IMR-90 (cell line): ENCODE results near the gene PRKCH. TPM values are rescaled to one million over a fixed set of nuclear protein-coding genes. Genes with fewer than 3 reads are reported as not detected.
A peak's percentile ranks its signal among the peaks of the same experiment; 100 is the strongest.

Source experiments
- ATAC-seq: fragments of 200-7000 bp; cut with Tn5 transposase; 2 replicates; pipeline ENCODE4 v1.9.1; 2020; ENCODE audit warnings: low read depth, mild to moderate bottlenecking, moderate library complexity
- BruUV-seq: library from RNA; stranded (reverse); fragments of 400-500 nt; replicated peaks from 2 replicates; lab custom pipeline; 2021; lab: Mats Ljungman, UMichigan
- CTCF ChIA-PET: fragments of 300-600 bp; formaldehyde crosslinking; extraction: SDS; loops from one replicate; lab custom pipeline; 2021; ENCODE audit warnings: antibody characterized with exemption; lab: Yijun Ruan, JAX
- POLR2A ChIA-PET: fragments of 300-600 bp; sonication (Branson Sonifier 250); formaldehyde crosslinking; loops from one replicate; lab custom pipeline; 2022; ENCODE audit warnings: antibody characterized with exemption; ENCODE audit not compliant: unreplicated experiment; lab: Charles Lee
- DNase-seq: peaks from one replicate; pipeline ENCODE4 v3.0.0; 2013
- H2AFZ ChIP-seq: replicated peaks from 2 replicates; pipeline ENCODE3; 2013; ENCODE audit warnings: low read length, mild to moderate bottlenecking; ENCODE audit not compliant: poor library complexity
- H2AK5ac ChIP-seq: 2 replicates; pipeline ENCODE4 v1.6.1; 2013; ENCODE audit warnings: low read depth, low read length, inconsistent platforms
- H2AK9ac ChIP-seq: replicated peaks from 2 replicates; pipeline ENCODE3; 2013; ENCODE audit warnings: mild to moderate bottlenecking, low read depth, low read length, moderate library complexity; ENCODE audit not compliant: poor library complexity
- H2BK120ac ChIP-seq: 2 replicates; pipeline ENCODE4 v1.6.1; 2013; ENCODE audit warnings: low read depth, low read length, inconsistent platforms
- H2BK15ac ChIP-seq: 3 replicates; pipeline ENCODE4 v1.6.1; 2013; ENCODE audit warnings: low read depth, low read length, inconsistent platforms
- H2BK20ac ChIP-seq: 2 replicates; pipeline ENCODE4 v1.6.1; 2013; ENCODE audit warnings: low read depth, mild to moderate bottlenecking, inconsistent platforms, low read length, moderate library complexity
- H2BK5ac ChIP-seq: 2 replicates; pipeline ENCODE4 v1.6.1; 2013; ENCODE audit warnings: mild to moderate bottlenecking, low read depth, low read length, inconsistent platforms; ENCODE audit not compliant: poor library complexity, severe bottlenecking
- H3K14ac ChIP-seq: replicated peaks from 2 replicates; pipeline ENCODE4 v1.6.1; 2013; ENCODE audit warnings: low read depth, low read length, inconsistent platforms
- H3K18ac ChIP-seq: 2 replicates; pipeline ENCODE4 v1.6.1; 2013; ENCODE audit warnings: low read depth, low read length, control low read depth
- H3K23ac ChIP-seq: 2 replicates; pipeline ENCODE4 v1.6.1; 2013; ENCODE audit warnings: low read depth, low read length, inconsistent platforms
- H3K27ac ChIP-seq: 2 replicates; pipeline ENCODE4 v1.5.1; 2013; ENCODE audit warnings: mild to moderate bottlenecking, control low read depth, low read length; ENCODE audit not compliant: insufficient read depth
- H3K27me3 ChIP-seq: 2 replicates; pipeline ENCODE4 v1.6.1; 2013; ENCODE audit warnings: low read length; ENCODE audit not compliant: control insufficient read depth, insufficient read depth
- H3K36me3 ChIP-seq: 2 replicates; pipeline ENCODE4 v1.6.1; 2013; ENCODE audit warnings: low read length, mixed read lengths; ENCODE audit not compliant: control insufficient read depth, insufficient read depth
- H3K4ac ChIP-seq: 2 replicates; pipeline ENCODE4 v1.6.1; 2013; ENCODE audit warnings: low read depth, low read length, inconsistent platforms
- H3K4me1 ChIP-seq: 2 replicates; pipeline ENCODE4 v1.6.1; 2013; ENCODE audit warnings: low read length, mixed read lengths; ENCODE audit not compliant: control insufficient read depth, insufficient read depth
- H3K4me2 ChIP-seq: 2 replicates; pipeline ENCODE4 v1.6.1; 2013; ENCODE audit warnings: low read depth, mild to moderate bottlenecking, control low read depth, low read length, moderate library complexity
- H3K4me3 ChIP-seq: 2 replicates; pipeline ENCODE4 v1.5.1; 2013; ENCODE audit warnings: low read depth, mild to moderate bottlenecking, control low read depth, low read length, moderate library complexity; ENCODE audit not compliant: insufficient read depth
- H3K56ac ChIP-seq: 2 replicates; pipeline ENCODE4 v1.6.1; 2013; ENCODE audit warnings: low read length, inconsistent platforms; ENCODE audit not compliant: insufficient read depth; ENCODE audit errors: extremely low read depth
- H3K79me1 ChIP-seq, 2 experiments: 2 replicates each; pipeline ENCODE4 v1.6.1; 2013; ENCODE audit warnings: low read length in 2 of 2, inconsistent platforms in 1 of 2, low read depth in 1 of 2
- H3K9ac ChIP-seq: 2 replicates; pipeline ENCODE4 v1.6.1; 2013; ENCODE audit warnings: low read depth, low read length, control low read depth
- H3K9me1 ChIP-seq: 2 replicates; pipeline ENCODE4 v1.6.1; 2013; ENCODE audit warnings: low read length, inconsistent platforms; ENCODE audit not compliant: insufficient read depth
- H3K9me3 ChIP-seq: 2 replicates; pipeline ENCODE4 v1.6.1; 2013; ENCODE audit warnings: low read length; ENCODE audit not compliant: control insufficient read depth, insufficient read depth
- H4K20me1 ChIP-seq: 2 replicates; pipeline ENCODE4 v1.6.1; 2013; ENCODE audit warnings: low read length, inconsistent platforms; ENCODE audit not compliant: insufficient read depth
- H4K5ac ChIP-seq: 2 replicates; pipeline ENCODE4 v1.6.1; 2013; ENCODE audit warnings: mild to moderate bottlenecking, low read depth, low read length, control low read depth
- H4K8ac ChIP-seq, 2 experiments: 2 replicates each; pipeline ENCODE4 v1.6.1; 2013; ENCODE audit warnings: low read depth in 2 of 2, low read length in 2 of 2, control low read depth in 1 of 2, inconsistent platforms in 1 of 2
- H4K91ac ChIP-seq: 2 replicates; pipeline ENCODE4 v1.6.1; 2013; ENCODE audit warnings: low read depth, low read length, inconsistent platforms; ENCODE audit not compliant: insufficient read depth
- CEBPB ChIP-seq: IDR thresholded peaks from 2 replicates; pipeline ENCODE4 v1.6.1; 2012; ENCODE audit warnings: low read depth, low read length, improper control_type of control experiment
- FOS ChIP-seq: fragments of 150-350 bp; IDR thresholded peaks from 2 replicates; pipeline ENCODE4 v1.6.1; 2016; ENCODE audit warnings: low read depth, low read length
- MAZ ChIP-seq: IDR thresholded peaks from 2 replicates; pipeline ENCODE4 v1.6.1; 2012; ENCODE audit warnings: low read depth, mild to moderate bottlenecking, low read length, improper control_type of control experiment, moderate library complexity, borderline replicate concordance
- MXI1 ChIP-seq: IDR thresholded peaks from 2 replicates; pipeline ENCODE4 v1.6.1; 2012; ENCODE audit warnings: low read depth, mild to moderate bottlenecking, low read length, moderate library complexity, borderline replicate concordance
- NFE2L2 ChIP-seq: fragments of 150-350 bp; IDR thresholded peaks from 2 replicates; pipeline ENCODE4 v1.6.1; 2016; ENCODE audit warnings: low read depth, mild to moderate bottlenecking, low read length
- RCOR1 ChIP-seq: IDR thresholded peaks from 2 replicates; pipeline ENCODE4 v1.6.1; 2012; ENCODE audit warnings: mild to moderate bottlenecking, low read length, improper control_type of control experiment; ENCODE audit not compliant: insufficient replicate concordance
- RFX5 ChIP-seq: IDR thresholded peaks from 2 replicates; pipeline ENCODE4 v1.8.0; 2012; ENCODE audit warnings: low read depth, mild to moderate bottlenecking, low read length, moderate library complexity
- SMC3 ChIP-seq: fragments of 150-350 bp; IDR thresholded peaks from 2 replicates; pipeline ENCODE4 v1.6.1; 2016; ENCODE audit warnings: low read depth, mild to moderate bottlenecking, antibody characterized with exemption, low read length, moderate library complexity
- whole genome bisulfite sequencing, 2 experiments: methylation state at CpG; one replicate each; pipeline versions ENCODE4 v1.1.5 to v1.1.7; 2013; ENCODE audit warnings: missing lambda C conversion rate in 2 of 2; ENCODE audit not compliant: insufficient read length in 1 of 2; ENCODE audit errors: extremely low coverage in 2 of 2; 5-methylcytosine and 5-hydroxymethylcytosine counted together
- dilution Hi-C: fragments of 300-500 bp; cut with HindIII; formaldehyde crosslinking; loops from one replicate; pipeline ENCODE4 v1.14.3; 2018; ENCODE audit warnings: low sequenced_read_pairs; ENCODE audit not compliant: unreplicated experiment
- in situ Hi-C: fragments of 300-500 bp; cut with MboI; formaldehyde crosslinking; loops from 3 replicates; pipeline ENCODE4 v1.14.3; 2019; ENCODE audit warnings: low sequenced_read_pairs, inconsistent platforms, mixed read lengths
- intact Hi-C: fragments of 100-400 bp; cut with micrococcal nuclease; formaldehyde crosslinking; loops from 2 replicates; pipeline ENCODE4 v1.10.0; 2022
- polyA plus RNA-seq, 3 experiments: library from polyadenylated mRNA; depleted of rRNA; stranded (reverse); fragments of >200 nt; gene quantifications; 2 replicates each; pipeline ENCODE4 v1.2.3, GENCODE V29; 2012; ENCODE audit warnings: low replicate concordance in 1 of 3
- total RNA-seq: library from RNA; depleted of rRNA; stranded (reverse); fragments of >200 nt; gene quantifications from 2 replicates; pipeline ENCODE4 v1.2.3, GENCODE V29; 2012
- TF ChIP-seq, protein P1 (sequence below): conservative IDR thresholded peaks from 2 replicates; pipeline ENCODE4 v1.5.1; 2012; ENCODE audit warnings: mild to moderate bottlenecking, low read depth, low read length, improper control_type of control experiment

The PRKCH gene
- total and polyA plus RNA-seq, 2 of the 4 experiments (the other 2 are of a cell fraction): 1.6 to 2.3 TPM

DNA sequence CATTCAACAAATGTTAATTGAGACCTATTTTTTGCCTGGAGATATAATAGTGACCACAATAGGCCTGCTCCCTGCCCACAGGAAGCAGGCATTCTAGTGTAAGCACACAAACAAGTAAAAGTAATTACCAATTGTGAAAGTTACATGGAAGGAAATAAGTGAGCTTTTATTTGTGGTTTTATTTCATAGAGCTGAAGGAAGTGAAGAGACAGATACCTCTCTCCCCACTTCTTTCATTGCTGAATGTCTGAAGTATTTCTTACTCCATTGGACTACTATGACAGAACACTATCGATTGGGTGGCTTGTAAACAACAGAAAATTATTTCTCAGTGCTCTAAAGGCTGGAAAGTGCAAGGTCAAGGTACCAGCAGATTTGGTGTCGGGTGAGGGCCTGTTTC is 183.5 kb downstream of the PRKCH start:
- TF ChIP-seq MXI1 (no peak), MAZ (no peak), RFX5 (no peak), CEBPB (no peak), RCOR1 (no peak), SMC3 (no peak), NFE2L2 (no peak), FOS (no peak)
- TF ChIP-seq, protein P1, sequence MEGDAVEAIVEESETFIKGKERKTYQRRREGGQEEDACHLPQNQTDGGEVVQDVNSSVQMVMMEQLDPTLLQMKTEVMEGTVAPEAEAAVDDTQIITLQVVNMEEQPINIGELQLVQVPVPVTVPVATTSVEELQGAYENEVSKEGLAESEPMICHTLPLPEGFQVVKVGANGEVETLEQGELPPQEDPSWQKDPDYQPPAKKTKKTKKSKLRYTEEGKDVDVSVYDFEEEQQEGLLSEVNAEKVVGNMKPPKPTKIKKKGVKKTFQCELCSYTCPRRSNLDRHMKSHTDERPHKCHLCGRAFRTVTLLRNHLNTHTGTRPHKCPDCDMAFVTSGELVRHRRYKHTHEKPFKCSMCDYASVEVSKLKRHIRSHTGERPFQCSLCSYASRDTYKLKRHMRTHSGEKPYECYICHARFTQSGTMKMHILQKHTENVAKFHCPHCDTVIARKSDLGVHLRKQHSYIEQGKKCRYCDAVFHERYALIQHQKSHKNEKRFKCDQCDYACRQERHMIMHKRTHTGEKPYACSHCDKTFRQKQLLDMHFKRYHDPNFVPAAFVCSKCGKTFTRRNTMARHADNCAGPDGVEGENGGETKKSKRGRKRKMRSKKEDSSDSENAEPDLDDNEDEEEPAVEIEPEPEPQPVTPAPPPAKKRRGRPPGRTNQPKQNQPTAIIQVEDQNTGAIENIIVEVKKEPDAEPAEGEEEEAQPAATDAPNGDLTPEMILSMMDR: no peak
- Histone ChIP-seq H4K20me1 (no peaks in the 10 kb centered on the region), H3K4me1 (peaks cover 14% of the 10 kb centered on the region), H3K23ac (no peak overlapping the region), H3K36me3 (no peaks in the 10 kb centered on the region), H4K5ac (no peak overlapping the region; the same call in 1 of the 2 replicates), H3K27ac (no peak overlapping the region), H4K91ac (no peak overlapping the region), H3K56ac (no peak overlapping the region), H3K14ac (no peak overlapping the region), H2BK5ac (no peak overlapping the region), H3K4ac (no peak overlapping the region), H2AK5ac (no peak overlapping the region), H3K4me2 (no peak overlapping the region), H3K9me3 (no peaks in the 10 kb centered on the region), H2AK9ac (no peak overlapping the region), H3K9ac (no peak overlapping the region), H3K18ac (0 out of 2 replicates have a peak overlapping the region, but pooled peaks have one; percentile 47), H2BK15ac (no peak overlapping the region), H2AFZ (no peak overlapping the region), H3K9me1 (no peaks in the 10 kb centered on the region), H4K8ac (no peak overlapping the region), H2BK20ac (no peak overlapping the region), H3K27me3 (no peaks in the 10 kb centered on the region), H3K79me1 (no peaks in the 10 kb centered on the region), H3K4me3 (no peak overlapping the region), H2BK120ac (peak overlapping the region; percentile 8; the same call in 1 of the 2 replicates)
- ATAC-seq (no peak), DNase-seq (no peak)
- intact Hi-C loops (no loop called here), in situ Hi-C loops (no loop called here), dilution Hi-C loops (no loop called here)
- ChIA-PET POLR2A (no interaction called here), CTCF (no interaction called here)
- whole genome bisulfite sequencing, 2 experiments: no CpG with 5 or more reads among the region's 2 CpGs
- BruUV-seq: no TSS peak
